SK-N-SH (cell line): ENCODE measurements around the gene KYAT1. TPM values are rescaled to one million over a fixed set of nuclear protein-coding genes. Genes with fewer than 3 reads are reported as not detected.

Experiments used
- CTCF ChIA-PET: fragments of 300-600, 350-600 bp; formaldehyde crosslinking; extraction: SDS; loops from one replicate; lab custom pipeline; 2021; lab: Yijun Ruan, JAX
- POLR2A ChIA-PET: fragments of 350-600 bp; sonication (Branson Sonifier 250); formaldehyde crosslinking; extraction: SDS; loops from one replicate; lab custom pipeline; 2020; ENCODE audit warnings: antibody characterized with exemption, inconsistent platforms; lab: Yijun Ruan, JAX
- DNase-seq: peaks from one replicate; pipeline ENCODE4 v3.0.0; 2012
- H2AFZ ChIP-seq: fragments of 200-600 bp; sonication (generic); 2 replicates; pipeline ENCODE4 v1.8.1; 2016; ENCODE audit warnings: antibody characterized with exemption, mild to moderate bottlenecking, low read depth
- H3F3A ChIP-seq: fragments of 200-600 bp; sonication (generic); replicated peaks from 2 replicates; pipeline ENCODE3; 2016; ENCODE audit warnings: antibody characterized with exemption, mild to moderate bottlenecking; ENCODE audit not compliant: insufficient read depth
- H3K27ac ChIP-seq, 2 experiments: fragments of 200-500 bp in 1 of 2; fragments of 200-600 bp in 1 of 2; sonication (Bioruptor generic) in 1 of 2; sonication (generic), shearing (Covaris generic) in 1 of 2; 2 replicates each; pipeline versions ENCODE4 v1.5.1 to v1.6.1; 2014 to 2016; ENCODE audit warnings: low read depth in 2 of 2, inconsistent platforms in 1 of 2, low read length in 1 of 2, mild to moderate bottlenecking in 1 of 2, mixed read lengths in 1 of 2
- H3K27me3 ChIP-seq: fragments of 200-600 bp; sonication (generic), shearing (Covaris generic); 2 replicates; pipeline ENCODE4 v1.6.1; 2016; ENCODE audit warnings: mixed run types; ENCODE audit not compliant: insufficient read depth
- H3K36me3 ChIP-seq, 2 experiments: fragments of 200-500 bp in 1 of 2; fragments of 200-600 bp in 1 of 2; sonication (Bioruptor generic) in 1 of 2; sonication (generic) in 1 of 2; replicated peaks in 1 of 2; 2 replicates each; pipeline versions ENCODE3 to v1.5.1; 2014 to 2016; ENCODE audit warnings: low read length in 1 of 2, mild to moderate bottlenecking in 1 of 2; ENCODE audit not compliant: insufficient read depth in 2 of 2, control insufficient read depth in 1 of 2
- H3K4me1 ChIP-seq, 2 experiments: fragments of 200-500 bp in 1 of 2; fragments of 200-600 bp in 1 of 2; sonication (Bioruptor generic) in 1 of 2; sonication (generic), shearing (Covaris generic) in 1 of 2; 2 replicates each; pipeline versions ENCODE4 v1.5.1 to v1.6.1; 2014 to 2016; ENCODE audit warnings: low read depth in 1 of 2, low read length in 1 of 2, mixed run types in 1 of 2; ENCODE audit not compliant: insufficient read depth in 2 of 2, control insufficient read depth in 1 of 2
- H3K4me2 ChIP-seq: fragments of 200-600 bp; sonication (generic), shearing (Covaris generic); 2 replicates; pipeline ENCODE4 v1.6.1; 2017; ENCODE audit warnings: mixed run types
- H3K4me3 ChIP-seq, 2 experiments: fragments of 200-500 bp in 1 of 2; fragments of 200-600 bp in 1 of 2; sonication (Bioruptor generic) in 1 of 2; sonication (generic), shearing (Covaris generic) in 1 of 2; 2 replicates each; pipeline versions ENCODE4 v1.5.1 to v1.8.1; 2014 to 2016; ENCODE audit warnings: low read depth in 2 of 2, inconsistent platforms in 1 of 2, low read length in 1 of 2, mild to moderate bottlenecking in 1 of 2, mixed read lengths in 1 of 2, moderate library complexity in 1 of 2
- H3K79me2 ChIP-seq: fragments of 200-600 bp; sonication (generic); 2 replicates; pipeline ENCODE4 v1.8.1; 2017; ENCODE audit warnings: mild to moderate bottlenecking; ENCODE audit not compliant: insufficient read depth
- H3K9ac ChIP-seq: fragments of 200-600 bp; sonication (generic); 2 replicates; pipeline ENCODE4 v1.6.1; 2017; ENCODE audit warnings: mixed run types
- H3K9me2 ChIP-seq: fragments of 200-600 bp; sonication (generic); 2 replicates; pipeline ENCODE4 v1.6.1; 2017; ENCODE audit warnings: mixed run types
- H3K9me3 ChIP-seq: fragments of 200-600 bp; sonication (generic); 2 replicates; pipeline ENCODE4 v1.6.1; 2017; ENCODE audit warnings: mixed run types, mild to moderate bottlenecking, moderate library complexity
- H4K20me1 ChIP-seq: fragments of 200-600 bp; sonication (generic); 2 replicates; pipeline ENCODE4 v1.6.1; 2017; ENCODE audit warnings: mild to moderate bottlenecking, mixed run types; ENCODE audit not compliant: insufficient read depth
- CHD2 ChIP-seq: fragments of 150-350 bp; IDR thresholded peaks from 2 replicates; pipeline ENCODE4 v1.6.1; 2018; ENCODE audit warnings: low read length; ENCODE audit not compliant: partially characterized antibody
- CTCF ChIP-seq: fragments of 200-600 bp; sonication (generic); IDR thresholded peaks from 2 replicates; pipeline ENCODE4 v1.6.1; 2017; ENCODE audit warnings: antibody characterized with exemption, mild to moderate bottlenecking, moderate library complexity
- ELF1 ChIP-seq: IDR thresholded peaks from 2 replicates; pipeline ENCODE4 v1.4.0; 2012
- EP300 ChIP-seq, 2 experiments: IDR thresholded peaks; 2 replicates each; pipeline versions ENCODE4 v1.4.0 to v1.6.1; 2012; ENCODE audit warnings: borderline replicate concordance in 1 of 2, low read depth in 1 of 2, low read length in 1 of 2
- EZH2phosphoT487 ChIP-seq: fragments of 200-600 bp; sonication (generic); IDR thresholded peaks from 2 replicates; pipeline ENCODE4 v1.6.1; 2017; ENCODE audit warnings: low read depth, mixed run types, mild to moderate bottlenecking, antibody characterized with exemption, moderate library complexity, borderline replicate concordance
- FOSL2 ChIP-seq: IDR thresholded peaks from 2 replicates; pipeline ENCODE4 v1.4.0; 2012; ENCODE audit warnings: low read depth, mild to moderate bottlenecking, moderate library complexity, borderline replicate concordance
- FOXJ3 ChIP-seq: sonication (generic); formaldehyde crosslinking; IDR thresholded peaks from 2 replicates; pipeline ENCODE4 v1.5.1; 2020; ENCODE audit warnings: mild to moderate bottlenecking, missing genetic modification reagents
- GABPA ChIP-seq: IDR thresholded peaks from 2 replicates; pipeline ENCODE4 v1.4.0; 2012; ENCODE audit warnings: low read depth, mild to moderate bottlenecking
- GATA2 ChIP-seq: sonication (generic); formaldehyde crosslinking; IDR thresholded peaks from 2 replicates; pipeline ENCODE4 v1.5.0; 2020; ENCODE audit warnings: mild to moderate bottlenecking, missing genetic modification reagents
- IRF3 ChIP-seq: fragments of 150-350 bp; IDR thresholded peaks from 2 replicates; pipeline ENCODE4 v1.6.1; 2016; ENCODE audit warnings: mild to moderate bottlenecking, low read depth, low read length
- MXI1 ChIP-seq: IDR thresholded peaks from 2 replicates; pipeline ENCODE4 v1.6.1; 2012; ENCODE audit warnings: mild to moderate bottlenecking, low read depth, low read length, improper control_type of control experiment
- NRF1 ChIP-seq: IDR thresholded peaks from 2 replicates; pipeline ENCODE4 v1.6.1; 2012; ENCODE audit warnings: low read depth, mild to moderate bottlenecking, low read length
- PBX3 ChIP-seq: IDR thresholded peaks from 2 replicates; pipeline ENCODE4; 2012
- POLR2AphosphoS5 ChIP-seq: IDR thresholded peaks from 2 replicates; pipeline ENCODE4 v1.6.1; 2012; ENCODE audit warnings: low read depth, low read length
- RAD21 ChIP-seq: IDR thresholded peaks from 2 replicates; pipeline ENCODE4 v1.6.1; 2012; ENCODE audit warnings: mild to moderate bottlenecking, low read length
- RCOR1 ChIP-seq: fragments of 150-350 bp; IDR thresholded peaks from 2 replicates; pipeline ENCODE4 v1.6.1; 2017; ENCODE audit warnings: antibody characterized with exemption, low read length
- SMC3 ChIP-seq: IDR thresholded peaks from 2 replicates; pipeline ENCODE4 v1.6.1; 2012; ENCODE audit warnings: low read depth, low read length, improper control_type of control experiment
- TCF12 ChIP-seq: IDR thresholded peaks from 2 replicates; pipeline ENCODE4 v1.4.0; 2012
- USF2 ChIP-seq: fragments of 150-350 bp; IDR thresholded peaks from 2 replicates; pipeline ENCODE4 v1.6.1; 2017; ENCODE audit warnings: antibody characterized with exemption, low read length, low read depth, borderline replicate concordance
- YY1 ChIP-seq: IDR thresholded peaks from 2 replicates; pipeline ENCODE4 v1.4.0; 2012; ENCODE audit warnings: low read depth, mild to moderate bottlenecking
- WGBS: methylation state at CpG from one replicate; pipeline ENCODE4 v1.1.6; 2017; ENCODE audit warnings: low lambda C conversion rate; 5-methylcytosine and 5-hydroxymethylcytosine counted together
- polyA plus RNA-seq, 3 experiments: library from polyadenylated mRNA; depleted of rRNA; stranded (reverse); fragments of >200 nt; gene quantifications; 2 replicates each; pipeline ENCODE4 v1.2.3, GENCODE V29; 2012

The KYAT1 gene
- polyA plus RNA-seq, 1 of the 3 experiments (the other 2 are of a cell fraction), result 9.4 TPM

- Histone ChIP-seq H3K4me3 (no peak overlapping the region), H3F3A (peaks cover 6% of the 10 kb centered on the region), H3K4me2 (no peak overlapping the region), H4K20me1 (no peaks in the 10 kb centered on the region), H3K9ac (no peak overlapping the region), H3K79me2 (peaks cover 93% of the 10 kb centered on the region), H3K36me3 (peaks cover 4 to 35% of the 10 kb centered on the region in 2 experiments), H3K27me3 (no peaks in the 10 kb centered on the region), H3K4me1 (peaks cover 2 to 15% of the 10 kb centered on the region in 2 experiments; a peak in 3 of 4 replicates), H3K9me2 (no peaks in the 10 kb centered on the region), H3K27ac (no peak overlapping the region), H3K9me3 (no peaks in the 10 kb centered on the region), H2AFZ (no peak overlapping the region)
- no peak for TF ChIP-seq EZH2phosphoT487
- TF ChIP-seq GATA2 (CRISPR knock-in tag), result no peak
- no peak for TF ChIP-seq CTCF
- TF ChIP-seq FOXJ3 (CRISPR knock-in tag), result no peak
- TF ChIP-seq SMC3, result no peak
- no peak for TF ChIP-seq USF2
- TF ChIP-seq RAD21, result no peak
- no peak for TF ChIP-seq IRF3
- no peak for TF ChIP-seq ELF1
- TF ChIP-seq POLR2AphosphoS5, result no peak
- TF ChIP-seq GABPA, result no peak
- TF ChIP-seq EP300 (IDR thresholded peaks at IDR 0.05; ENCODE audit: borderline replicate concordance in 1 of 2, low read depth in 1 of 2, low read length in 1 of 2), result no peak
- no peak for TF ChIP-seq YY1
- TF ChIP-seq RCOR1, result no peak
- TF ChIP-seq PBX3, result no peak
- TF ChIP-seq CHD2, result no peak
- TF ChIP-seq FOSL2, result no peak
- TF ChIP-seq MXI1, result no peak
- no peak for TF ChIP-seq TCF12
- TF ChIP-seq NRF1, result no peak
- CTCF ChIA-PET, result no interaction called here
- POLR2A ChIA-PET, result no interaction called here
- no peak for DNase-seq
- WGBS, result 97% methylated on average over 4 of the region's 4 CpGs
Observed at GRCh38 chr9:128895556-128895955, 13.8 kb upstream of the KYAT1 start.
